Uterus (tissue), 2 donors: ENCODE results near the gene EEF1B2.

ENCODE experiments used
- CTCF ChIP-seq, 4 experiments: fragments of 200-600 bp in 2 of 4; fragments of 450-650 bp in 2 of 4; sonication (generic) in 2 of 4; IDR thresholded peaks; one replicate each; pipeline ENCODE4 v1.5.1; 2016 to 2019; ENCODE audit warnings: antibody characterized with exemption in 4 of 4, mild to moderate bottlenecking in 2 of 4, moderate library complexity in 1 of 4
- POLR2A ChIP-seq, 2 donors: fragments of 450-650 bp; IDR thresholded peaks; one replicate each; pipeline ENCODE4 v1.6.1; 2016; ENCODE audit warnings: antibody characterized with exemption in 2 of 2, mild to moderate bottlenecking in 1 of 2, moderate library complexity in 1 of 2

DNA sequence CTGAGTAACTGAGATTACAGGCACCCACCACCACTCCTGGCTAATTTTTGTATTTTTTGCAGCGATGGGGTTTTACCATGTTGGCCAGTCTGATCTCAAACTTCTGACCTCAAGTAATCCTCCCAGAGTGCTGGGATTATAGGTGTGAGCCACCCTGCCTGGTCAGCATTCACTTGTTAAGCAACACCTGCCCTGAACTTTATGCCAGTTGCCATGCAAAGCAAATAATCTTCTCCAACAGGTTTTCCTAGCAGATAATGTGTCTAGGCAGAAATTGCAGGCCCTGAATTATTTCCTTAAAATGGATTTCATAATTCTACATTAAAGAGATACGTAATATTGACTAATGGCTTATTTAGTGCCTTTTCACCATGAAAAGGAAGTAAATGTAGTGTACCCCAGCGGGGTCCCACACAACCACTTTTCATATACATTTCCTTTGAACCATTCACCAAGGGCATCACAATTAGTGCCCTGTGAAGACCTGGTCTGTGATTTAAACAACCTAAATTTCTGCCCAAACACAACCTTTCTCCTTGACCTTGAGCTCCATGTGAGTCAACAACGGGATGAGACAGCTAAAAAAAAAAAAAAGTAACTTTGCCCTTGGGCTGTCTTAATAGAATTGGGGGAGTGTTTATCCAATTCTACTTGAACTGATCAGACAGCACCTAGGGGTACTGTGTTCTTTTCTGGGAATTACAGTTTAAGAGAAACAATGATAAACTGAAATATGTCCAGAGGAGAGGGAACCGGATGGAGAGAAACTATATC, 41.6 kb downstream of the EEF1B2 start:
- TF ChIP-seq CTCF (IDR thresholded peaks at IDR 0.05) (no peak), POLR2A (IDR thresholded peaks at IDR 0.05) (no peak)
